Esophagus muscularis mucosa (tissue), 4 donors: ENCODE data around the gene UBL4B. TPM values are rescaled to one million over a fixed set of nuclear protein-coding genes. Genes with fewer than 3 reads are reported as not detected.

Experiments
- DNase-seq: peaks from one replicate; pipeline ENCODE4 v3.0.0-alpha.2; 2017; ENCODE audit errors: extremely low spot score
- H3K27ac ChIP-seq, 4 donors: fragments of 200-600 bp; sonication (generic); replicated peaks in 1 of 4; 1 replicate in 3 of 4; 2 replicates in 1 of 4; pipeline ENCODE4 v1.5.1; 2016 to 2019; ENCODE audit warnings: mild to moderate bottlenecking in 1 of 4
- H3K27me3 ChIP-seq, 4 donors: fragments of 200-600 bp; sonication (generic); one replicate each; pipeline versions ENCODE4 v1.5.1 to v1.6.0; 2016 to 2019
- H3K36me3 ChIP-seq, 4 donors: fragments of 200-600 bp; sonication (generic); one replicate each; pipeline ENCODE4 v1.5.1; 2016 to 2019
- H3K4me1 ChIP-seq, 4 donors: fragments of 200-600 bp; sonication (generic); one replicate each; pipeline ENCODE4 v1.5.1; 2016 to 2019
- H3K4me3 ChIP-seq, 4 donors: fragments of 200-600 bp; sonication (generic); 1 replicate in 2 of 4; 2 replicates in 2 of 4; pipeline ENCODE4 v1.5.1; 2016 to 2019; ENCODE audit warnings: mild to moderate bottlenecking in 4 of 4, moderate library complexity in 1 of 4
- H3K9me3 ChIP-seq, 4 donors: fragments of 200-600 bp; sonication (generic); 1 replicate in 3 of 4; 2 replicates in 1 of 4; pipeline ENCODE4 v1.5.1; 2016 to 2019
- EP300 ChIP-seq: sonication (generic); formaldehyde crosslinking; IDR thresholded peaks from one replicate; pipeline ENCODE4 v1.6.1; 2017; ENCODE audit warnings: antibody characterized with exemption
- POLR2A ChIP-seq: fragments of 450-650 bp; IDR thresholded peaks from one replicate; pipeline ENCODE4 v1.6.1; 2017; ENCODE audit warnings: antibody characterized with exemption, moderate library complexity, mild to moderate bottlenecking, low read depth
- POLR2AphosphoS5 ChIP-seq, 2 donors: sonication (generic); formaldehyde crosslinking; IDR thresholded peaks; one replicate each; pipeline ENCODE4 v1.6.1; 2017; ENCODE audit warnings: antibody characterized with exemption in 2 of 2
- WGBS: methylation state at CpG from one replicate; pipeline ENCODE4 v1.1.5; 2018; 5-methylcytosine and 5-hydroxymethylcytosine counted together
- intact Hi-C: fragments of 100-400 bp; cut with DNase I; formaldehyde crosslinking; loops from one replicate; pipeline ENCODE4 v1.15.1; 2023
- total RNA-seq, 4 donors: library from RNA; depleted of rRNA; stranded (reverse); fragments of >200 nt; gene quantifications; one replicate each; pipeline versions ENCODE4 v1.1.0 to v1.2.1, GENCODE V29; 2016
- TF ChIP-seq, protein P1 (sequence below), 3 experiments: fragments of 200-600 bp in 2 of 3; fragments of 450-650 bp in 1 of 3; sonication (generic) in 2 of 3; IDR thresholded peaks; one replicate each; pipeline ENCODE4 v1.5.1; 2017 to 2019; ENCODE audit warnings: antibody characterized with exemption in 3 of 3, mild to moderate bottlenecking in 2 of 3, moderate library complexity in 1 of 3

UBL4B gene
- total RNA-seq, 4 donors from 2014 or later = not detected

DNA sequence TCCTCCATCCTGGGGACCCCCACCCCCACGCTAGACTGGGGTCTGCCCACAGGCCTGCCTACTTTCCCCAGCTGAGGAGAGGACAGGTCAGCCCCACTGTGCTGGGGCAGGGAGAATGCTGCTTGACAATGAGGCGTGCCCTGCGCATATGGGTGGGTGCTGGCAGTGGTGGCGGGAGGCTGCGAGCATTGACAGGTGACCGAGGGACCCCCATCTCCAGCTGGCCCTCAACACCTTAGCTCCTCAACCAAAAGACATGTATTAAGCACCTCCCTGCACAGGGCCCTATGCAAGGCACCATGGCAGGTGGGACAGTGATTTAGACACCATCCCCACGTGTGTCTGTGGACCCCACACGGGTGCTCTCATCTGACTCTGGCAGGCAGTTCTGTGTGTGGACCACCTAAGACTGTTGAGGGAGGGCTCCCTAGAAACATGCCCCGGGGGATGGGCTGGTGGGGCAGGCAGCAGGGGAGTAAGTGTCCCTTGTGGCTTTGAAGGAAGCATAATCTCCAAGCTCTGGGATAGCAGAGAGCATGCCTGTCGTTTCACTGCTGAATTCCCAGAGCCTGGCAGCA, 23.4 kb upstream of the UBL4B start:
- intact Hi-C loops = no loop called here
- Histone ChIP-seq H3K9me3 (no peaks in the 10 kb centered on the region), H3K4me3 (no peak overlapping the region), H3K4me1 (peaks cover 12 to 18% (median 16%) of the 10 kb centered on the region in 4 donors), H3K27me3 (peaks cover 0 to 16% (median 3%) of the 10 kb centered on the region in 4 donors), H3K36me3 (no peaks in the 10 kb centered on the region), H3K27ac (no peak overlapping the region)
- WGBS = 81% methylated on average over 10 of the region's 10 CpGs
- no peak for DNase-seq
- TF ChIP-seq EP300 = no peak
- TF ChIP-seq POLR2AphosphoS5 (IDR thresholded peaks at IDR 0.05) = no peak
- TF ChIP-seq, protein P1, sequence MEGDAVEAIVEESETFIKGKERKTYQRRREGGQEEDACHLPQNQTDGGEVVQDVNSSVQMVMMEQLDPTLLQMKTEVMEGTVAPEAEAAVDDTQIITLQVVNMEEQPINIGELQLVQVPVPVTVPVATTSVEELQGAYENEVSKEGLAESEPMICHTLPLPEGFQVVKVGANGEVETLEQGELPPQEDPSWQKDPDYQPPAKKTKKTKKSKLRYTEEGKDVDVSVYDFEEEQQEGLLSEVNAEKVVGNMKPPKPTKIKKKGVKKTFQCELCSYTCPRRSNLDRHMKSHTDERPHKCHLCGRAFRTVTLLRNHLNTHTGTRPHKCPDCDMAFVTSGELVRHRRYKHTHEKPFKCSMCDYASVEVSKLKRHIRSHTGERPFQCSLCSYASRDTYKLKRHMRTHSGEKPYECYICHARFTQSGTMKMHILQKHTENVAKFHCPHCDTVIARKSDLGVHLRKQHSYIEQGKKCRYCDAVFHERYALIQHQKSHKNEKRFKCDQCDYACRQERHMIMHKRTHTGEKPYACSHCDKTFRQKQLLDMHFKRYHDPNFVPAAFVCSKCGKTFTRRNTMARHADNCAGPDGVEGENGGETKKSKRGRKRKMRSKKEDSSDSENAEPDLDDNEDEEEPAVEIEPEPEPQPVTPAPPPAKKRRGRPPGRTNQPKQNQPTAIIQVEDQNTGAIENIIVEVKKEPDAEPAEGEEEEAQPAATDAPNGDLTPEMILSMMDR (IDR thresholded peaks at IDR 0.05) = no peak
- no peak for TF ChIP-seq POLR2A

DNA sequence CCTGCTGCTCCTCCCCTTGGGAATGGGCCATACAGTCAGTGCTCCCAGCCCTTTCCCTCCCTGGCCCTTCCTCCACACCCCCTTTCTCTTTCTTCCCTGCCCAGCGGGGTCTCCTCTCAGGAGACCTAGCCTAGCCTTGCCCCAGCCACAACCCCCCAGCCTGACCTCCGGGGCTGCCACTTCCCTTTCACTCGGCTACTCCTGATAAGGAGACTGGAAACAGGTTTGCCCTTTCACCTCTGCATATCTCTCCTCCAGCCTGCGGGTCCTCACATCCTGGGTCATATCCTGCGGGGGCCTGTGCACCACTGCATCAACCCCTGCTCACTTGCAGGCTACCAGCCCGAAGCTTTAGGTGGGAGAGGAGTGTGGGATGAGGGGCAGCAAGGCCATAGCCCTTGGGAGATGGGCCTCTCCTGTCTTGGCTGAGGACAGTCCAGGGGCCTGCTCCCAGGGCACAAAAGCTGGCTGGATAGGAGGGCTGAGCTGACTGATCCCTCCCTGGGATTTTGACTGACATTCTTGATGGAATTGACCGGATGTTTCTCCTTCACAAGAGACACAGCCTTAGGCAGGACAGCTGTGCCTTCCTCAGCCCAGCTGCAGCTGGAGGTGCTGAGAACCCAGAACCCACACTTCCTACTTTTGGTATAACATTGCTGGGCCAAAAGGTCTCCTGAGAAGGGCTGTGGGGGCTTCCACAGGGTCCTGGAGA, 22.5 kb upstream of the UBL4B start:
- TF ChIP-seq POLR2AphosphoS5 (IDR thresholded peaks at IDR 0.05) = no peak
- no peak for TF ChIP-seq POLR2A
- TF ChIP-seq EP300 = no peak
- TF ChIP-seq, protein P1 (IDR thresholded peaks at IDR 0.05) = no peak
- WGBS = 77% methylated on average over 7 of the region's 7 CpGs

DNA sequence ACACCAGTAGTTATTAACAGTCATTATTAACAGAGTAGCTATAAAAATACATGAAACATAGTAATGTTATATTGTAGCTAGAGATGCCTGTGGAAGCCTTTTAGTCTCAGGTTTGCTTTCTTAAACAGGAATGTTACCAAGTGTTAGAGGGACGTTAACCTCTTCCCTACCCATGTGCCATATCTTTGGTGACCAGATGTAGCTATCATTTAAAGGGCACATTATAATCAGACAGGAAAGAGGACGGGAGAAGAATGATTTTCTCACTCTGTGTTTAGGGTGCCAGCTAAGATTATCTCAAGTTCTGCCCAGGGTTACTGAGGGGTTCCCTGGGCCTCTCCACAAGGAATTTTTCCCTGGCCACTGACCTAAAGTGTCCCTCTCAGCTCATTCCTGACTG, 20.9 kb upstream of the UBL4B start:
- intact Hi-C loops = no loop called here
- Histone ChIP-seq H3K36me3 (no peaks in the 10 kb centered on the region), H3K4me3 (no peak overlapping the region), H3K27me3 (peaks cover 0 to 22% (median 0%) of the 10 kb centered on the region in 4 donors), H3K27ac (no peak overlapping the region), H3K4me1 (peaks cover 0 to 7% (median 2%) of the 10 kb centered on the region in 4 donors), H3K9me3 (no peaks in the 10 kb centered on the region)
- no peak for DNase-seq
- TF ChIP-seq EP300 (no peak), POLR2AphosphoS5 (IDR thresholded peaks at IDR 0.05) (no peak), POLR2A (no peak)
- TF ChIP-seq, protein P1 (IDR thresholded peaks at IDR 0.05) = no peak
- WGBS = 60% methylated on average over 2 of the region's 2 CpGs

More for the DNA sequence above, 22.5 kb upstream of the UBL4B start:
- peaks cover 0 to 12% (median 0%) of the 10 kb centered on the region in 4 donors for H3K27me3 ChIP-seq
- H3K27ac ChIP-seq = no peak overlapping the region
- H3K36me3 ChIP-seq = no peaks in the 10 kb centered on the region
- H3K4me1 ChIP-seq = peaks cover 3 to 9% (median 7%) of the 10 kb centered on the region in 4 donors
- H3K9me3 ChIP-seq = no peaks in the 10 kb centered on the region
- no peak overlapping the region for H3K4me3 ChIP-seq
- DNase-seq = no peak
- intact Hi-C loops = no loop called here

DNA sequence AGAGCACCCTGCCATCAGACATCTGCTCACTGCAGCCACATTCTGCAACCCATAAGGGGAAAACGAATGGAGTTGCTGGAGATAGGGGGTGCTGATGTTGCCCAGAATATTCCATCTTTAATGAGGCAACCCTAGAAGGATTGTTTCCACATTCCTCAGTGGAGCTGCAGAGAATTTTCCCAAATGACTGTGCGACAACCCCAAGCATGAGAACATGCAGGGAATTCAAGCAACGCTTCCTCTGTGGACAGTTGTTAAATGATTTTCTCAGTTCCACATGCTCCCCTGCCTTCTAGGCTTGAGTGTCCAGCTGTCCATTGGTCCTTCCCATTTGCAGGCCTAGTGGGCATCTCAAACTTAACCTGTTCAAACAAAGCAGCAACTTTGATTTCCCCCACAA, 20.5 kb upstream of the UBL4B start:
- peaks cover 0 to 7% (median 2%) of the 10 kb centered on the region in 4 donors for H3K4me1 ChIP-seq
- no peak for DNase-seq
- H3K27me3 ChIP-seq = peaks cover 0 to 26% (median 0%) of the 10 kb centered on the region in 4 donors
- 71% methylated on average over 3 of the region's 3 CpGs for WGBS
- intact Hi-C loops = no loop called here
- no peaks in the 10 kb centered on the region for H3K9me3 ChIP-seq
- no peaks in the 10 kb centered on the region for H3K36me3 ChIP-seq
- no peak overlapping the region for H3K4me3 ChIP-seq
- no peak overlapping the region for H3K27ac ChIP-seq
- TF ChIP-seq, protein P1 (IDR thresholded peaks at IDR 0.05) = no peak
- TF ChIP-seq EP300 (no peak), POLR2AphosphoS5 (IDR thresholded peaks at IDR 0.05) (no peak), POLR2A (no peak)
